ENCODE results near the gene TRMT11. TPM values are rescaled to one million over a fixed set of nuclear protein-coding genes. Genes with fewer than 3 reads are reported as not detected.

Gene TRMT11
- total RNA-seq, 2 experiments from 2014 or later = 21.6 to 22.5 TPM

DNA sequence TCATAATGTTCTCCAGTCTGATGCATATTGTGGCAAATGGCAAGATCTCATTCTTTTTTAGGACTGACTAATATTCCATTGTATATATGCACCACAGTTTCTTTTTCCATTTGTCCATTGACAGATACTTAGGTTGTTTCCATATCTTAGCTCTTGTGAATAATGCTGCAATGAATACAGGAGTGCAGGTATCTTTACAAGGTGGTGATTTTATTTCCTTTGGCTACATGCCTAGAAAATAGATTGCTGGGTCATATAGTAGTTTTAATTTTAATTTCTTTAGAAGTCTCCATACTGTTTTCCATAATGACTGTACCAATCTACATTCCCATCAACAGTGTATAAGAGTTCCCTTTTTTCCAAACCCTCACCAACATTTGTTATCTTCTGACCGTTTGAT lies 97.5 kb downstream of the TRMT11 start:
- Histone ChIP-seq H3K27ac (ENCODE audit: low read depth in 1 of 2, low read length in 2 of 2) (no peak overlapping the region), H3K9me3 (ENCODE audit: control insufficient read depth in 1 of 2, insufficient read depth in 1 of 2, low read length in 2 of 2) (peaks cover 0 to 4% of the 10 kb centered on the region in 2 experiments), H3K4me3 (ENCODE audit: low read length) (no peak overlapping the region), H3K27me3 (ENCODE audit: control insufficient read depth in 1 of 2, insufficient read depth in 2 of 2, low read length in 2 of 2) (no peaks in the 10 kb centered on the region), H3K4me1 (ENCODE audit: insufficient read depth, low read length) (no peaks in the 10 kb centered on the region), H3K36me3 (ENCODE audit: insufficient read depth, low read length) (no peaks in the 10 kb centered on the region)
- no peaks in the 10 kb centered on the region for H3K9me3 Mint-ChIP-seq
- no peak overlapping the region for H3K4me3 Mint-ChIP-seq
- ChIA-PET CTCF (no interaction called here), POLR2A (no interaction called here)
- intact Hi-C loops (cut with DNase I, micrococcal nuclease) = no loop called here
- H3K27me3 Mint-ChIP-seq = no peaks in the 10 kb centered on the region
- H3K36me3 Mint-ChIP-seq (ENCODE audit: low read depth) = peaks cover under 1% of the 10 kb centered on the region
- ATAC-seq (ENCODE audit: poor library complexity) (no peak), DNase-seq (no peak)
- TF ChIP-seq, protein P1, sequence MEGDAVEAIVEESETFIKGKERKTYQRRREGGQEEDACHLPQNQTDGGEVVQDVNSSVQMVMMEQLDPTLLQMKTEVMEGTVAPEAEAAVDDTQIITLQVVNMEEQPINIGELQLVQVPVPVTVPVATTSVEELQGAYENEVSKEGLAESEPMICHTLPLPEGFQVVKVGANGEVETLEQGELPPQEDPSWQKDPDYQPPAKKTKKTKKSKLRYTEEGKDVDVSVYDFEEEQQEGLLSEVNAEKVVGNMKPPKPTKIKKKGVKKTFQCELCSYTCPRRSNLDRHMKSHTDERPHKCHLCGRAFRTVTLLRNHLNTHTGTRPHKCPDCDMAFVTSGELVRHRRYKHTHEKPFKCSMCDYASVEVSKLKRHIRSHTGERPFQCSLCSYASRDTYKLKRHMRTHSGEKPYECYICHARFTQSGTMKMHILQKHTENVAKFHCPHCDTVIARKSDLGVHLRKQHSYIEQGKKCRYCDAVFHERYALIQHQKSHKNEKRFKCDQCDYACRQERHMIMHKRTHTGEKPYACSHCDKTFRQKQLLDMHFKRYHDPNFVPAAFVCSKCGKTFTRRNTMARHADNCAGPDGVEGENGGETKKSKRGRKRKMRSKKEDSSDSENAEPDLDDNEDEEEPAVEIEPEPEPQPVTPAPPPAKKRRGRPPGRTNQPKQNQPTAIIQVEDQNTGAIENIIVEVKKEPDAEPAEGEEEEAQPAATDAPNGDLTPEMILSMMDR (IDR thresholded peaks at IDR 0.05) = no peak
- no peaks in the 10 kb centered on the region for H3K4me1 Mint-ChIP-seq (ENCODE audit: low read depth)
- no peak overlapping the region for H3K27ac Mint-ChIP-seq

DNA sequence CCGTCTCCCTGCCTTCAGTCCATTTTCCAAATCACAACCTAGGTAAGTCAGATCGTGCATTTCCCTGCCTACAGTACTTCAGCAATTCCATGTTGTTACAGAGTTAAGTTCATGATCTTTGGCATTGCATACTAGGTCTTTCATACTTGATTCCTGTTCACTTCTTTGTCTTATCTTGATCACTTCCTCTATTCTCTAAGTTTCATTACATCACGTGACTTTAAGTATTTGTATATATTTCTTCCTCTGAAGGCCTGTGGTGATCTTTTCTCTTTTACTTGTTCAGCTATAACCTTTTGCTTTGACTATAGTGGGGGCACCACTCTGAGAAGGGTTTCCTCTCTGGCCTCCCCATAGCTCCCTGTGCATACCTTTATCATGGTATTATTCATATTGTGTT lies 100.2 kb downstream of the TRMT11 start:
- Mint-ChIP-seq H3K4me1 (ENCODE audit: low read depth) (no peaks in the 10 kb centered on the region), H3K36me3 (ENCODE audit: low read depth) (peaks cover 4% of the 10 kb centered on the region), H3K27ac (no peak overlapping the region), H3K27me3 (no peaks in the 10 kb centered on the region), H3K9me3 (no peaks in the 10 kb centered on the region), H3K4me3 (no peak overlapping the region)
- Histone ChIP-seq H3K36me3 (ENCODE audit: insufficient read depth, low read length) (no peaks in the 10 kb centered on the region), H3K27ac (ENCODE audit: low read depth in 1 of 2, low read length in 2 of 2) (no peak overlapping the region), H3K27me3 (ENCODE audit: control insufficient read depth in 1 of 2, insufficient read depth in 2 of 2, low read length in 2 of 2) (no peaks in the 10 kb centered on the region), H3K4me3 (ENCODE audit: low read length) (no peak overlapping the region), H3K9me3 (ENCODE audit: control insufficient read depth in 1 of 2, insufficient read depth in 1 of 2, low read length in 2 of 2) (peaks cover 0 to 4% of the 10 kb centered on the region in 2 experiments), H3K4me1 (ENCODE audit: insufficient read depth, low read length) (no peaks in the 10 kb centered on the region)
- ChIA-PET POLR2A (no interaction called here), CTCF (no interaction called here)
- TF ChIP-seq, protein P1 (IDR thresholded peaks at IDR 0.05) = no peak
- intact Hi-C loops (cut with DNase I, micrococcal nuclease) = no loop called here
- ATAC-seq (ENCODE audit: poor library complexity) (no peak), DNase-seq (no peak)

Other genes starting within 250 kb of the TRMT11 start
- under 1 TPM; 0.08 to 0.30 TPM for gene HEY2, start 236.9 kb upstream of the TRMT11 start, total RNA-seq
- gene NCOA7, start 195.6 kb upstream of the TRMT11 start, total RNA-seq = 10 to 100 TPM; 34.6 to 35.7 TPM
- 10 to 100 TPM; 10.4 TPM for gene HINT3, start 29.8 kb upstream of the TRMT11 start, total RNA-seq